ENCODE data around the gene DBET.
"Not testable (repeated sequence)": the region's sequence is repeated elsewhere in the genome, so short reads cannot be mapped to it uniquely, and the experiment has no call there.

GRCh38 chr4:190047627-190048026 is 16.7 kb upstream of the DBET start:
- not testable (repeated sequence) for TF ChIP-seq CTCF, POLR2A, POLR2AphosphoS5 (IDR thresholded peaks at IDR 0.05)
